H9 (cell line): ENCODE data around the gene RIBC1. TPM values are rescaled to one million over a fixed set of nuclear protein-coding genes. Genes with fewer than 3 reads are reported as not detected.

Experiments used
- DNase-seq: peaks from one replicate; pipeline ENCODE4 v3.0.0-alpha.2; 2017
- H2AFZ ChIP-seq: one replicate; pipeline ENCODE4 v1.6.1; 2013; ENCODE audit warnings: mild to moderate bottlenecking, low read length, control low read depth, moderate library complexity
- H2AK5ac ChIP-seq: 2 replicates; pipeline ENCODE4 v1.6.1; 2013; ENCODE audit warnings: low read length, control low read depth, mixed read lengths; ENCODE audit not compliant: insufficient read length
- H2BK120ac ChIP-seq: one replicate; pipeline ENCODE4 v1.6.1; 2013; ENCODE audit warnings: low read depth, mild to moderate bottlenecking, low read length, control low read depth, inconsistent platforms; ENCODE audit not compliant: poor library complexity, severe bottlenecking
- H2BK12ac ChIP-seq: 2 replicates; pipeline ENCODE4 v1.6.1; 2013; ENCODE audit warnings: low read length, control low read depth, mixed read lengths, low read depth; ENCODE audit not compliant: insufficient read length
- H2BK15ac ChIP-seq: 2 replicates; pipeline ENCODE4 v1.6.1; 2013; ENCODE audit warnings: low read depth, low read length, control low read depth
- H2BK20ac ChIP-seq: one replicate; pipeline ENCODE4 v1.6.1; 2013; ENCODE audit warnings: low read depth, mild to moderate bottlenecking, low read length, control low read depth, inconsistent platforms; ENCODE audit not compliant: poor library complexity, severe bottlenecking
- H2BK5ac ChIP-seq: 2 replicates; pipeline ENCODE4 v1.6.1; 2013; ENCODE audit warnings: low read length, control low read depth, mixed read lengths; ENCODE audit not compliant: insufficient read length
- H3K14ac ChIP-seq: 2 replicates; pipeline ENCODE4 v1.6.1; 2013; ENCODE audit warnings: low read length, control low read depth; ENCODE audit not compliant: insufficient read depth
- H3K18ac ChIP-seq: 2 replicates; pipeline ENCODE4 v1.6.1; 2013; ENCODE audit warnings: low read depth, mild to moderate bottlenecking, mixed read lengths, low read length, control low read depth; ENCODE audit not compliant: insufficient read length
- H3K23ac ChIP-seq: 2 replicates; pipeline ENCODE4 v1.6.1; 2013; ENCODE audit warnings: low read length, control low read depth, mixed read lengths, low read depth; ENCODE audit not compliant: insufficient read length
- H3K23me2 ChIP-seq: 2 replicates; pipeline ENCODE4 v1.6.1; 2013; ENCODE audit warnings: low read depth, mild to moderate bottlenecking, mixed read lengths, low read length, control low read depth; ENCODE audit not compliant: insufficient read length, poor library complexity, severe bottlenecking
- H3K27ac ChIP-seq: 2 replicates; pipeline ENCODE4 v1.5.1; 2013; ENCODE audit warnings: low read length, control low read depth, mixed read lengths, low read depth; ENCODE audit not compliant: insufficient read length
- H3K27me3 ChIP-seq: 2 replicates; pipeline ENCODE4 v1.6.1; 2013; ENCODE audit warnings: low read length, control low read depth, inconsistent platforms; ENCODE audit not compliant: insufficient read depth
- H3K4ac ChIP-seq: 2 replicates; pipeline ENCODE4 v1.6.1; 2013; ENCODE audit warnings: low read depth, mild to moderate bottlenecking, control low read depth, inconsistent platforms, low read length, moderate library complexity
- H3K4me1 ChIP-seq: 2 replicates; pipeline ENCODE4 v1.6.1; 2013; ENCODE audit warnings: low read length, control low read depth, inconsistent platforms; ENCODE audit not compliant: insufficient read depth
- H3K4me2 ChIP-seq: 2 replicates; pipeline ENCODE4 v1.6.1; 2013; ENCODE audit warnings: low read length, control low read depth, mixed read lengths; ENCODE audit not compliant: insufficient read length, insufficient read depth
- H3K56ac ChIP-seq: 2 replicates; pipeline ENCODE4 v1.6.1; 2013; ENCODE audit warnings: low read depth, mild to moderate bottlenecking, mixed read lengths, low read length, control low read depth; ENCODE audit not compliant: insufficient read length
- H3K79me1 ChIP-seq: 2 replicates; pipeline ENCODE4 v1.6.1; 2013; ENCODE audit warnings: low read depth, mild to moderate bottlenecking, moderate library complexity, low read length, control low read depth, inconsistent platforms; ENCODE audit not compliant: insufficient read depth, poor library complexity, severe bottlenecking
- H3K79me2 ChIP-seq: 2 replicates; pipeline ENCODE4 v1.6.1; 2013; ENCODE audit warnings: low read length, control low read depth, inconsistent platforms; ENCODE audit not compliant: insufficient read depth
- H3K9ac ChIP-seq: 2 replicates; pipeline ENCODE4 v1.6.1; 2013; ENCODE audit warnings: low read length, control low read depth, mixed read lengths; ENCODE audit not compliant: insufficient read length; ENCODE audit errors: extremely low read depth
- H3K9me3 ChIP-seq: one replicate; pipeline ENCODE4 v1.6.1; 2013; ENCODE audit warnings: low read depth, low read length, inconsistent platforms; ENCODE audit not compliant: control insufficient read depth
- H3T11ph ChIP-seq: one replicate; pipeline ENCODE4 v1.6.1; 2013; ENCODE audit warnings: mild to moderate bottlenecking, low read length, control low read depth, inconsistent platforms
- H4K20me1 ChIP-seq: one replicate; pipeline ENCODE4 v1.6.1; 2013; ENCODE audit not compliant: control insufficient read depth, insufficient read length, insufficient read depth
- H4K5ac ChIP-seq: 2 replicates; pipeline ENCODE4 v1.6.1; 2013; ENCODE audit warnings: low read depth, mild to moderate bottlenecking, mixed read lengths, low read length, control low read depth; ENCODE audit not compliant: insufficient read length
- H4K8ac ChIP-seq: replicated peaks from 2 replicates; pipeline ENCODE4 v1.6.1; 2013; ENCODE audit warnings: low read length, control low read depth, mixed read lengths, low read depth; ENCODE audit not compliant: insufficient read length
- H4K91ac ChIP-seq: 2 replicates; pipeline ENCODE4 v1.6.1; 2013; ENCODE audit warnings: low read depth, mild to moderate bottlenecking, moderate library complexity, mixed read lengths, low read length, control low read depth; ENCODE audit not compliant: insufficient read length
- H3K27ac Mint-ChIP-seq, 3 experiments: 2 replicates in 2 of 3; 3 replicates in 1 of 3; pipeline ENCODE4 v1.8.0; 2020 to 2021; ENCODE audit warnings: mixed read lengths in 3 of 3, mild to moderate bottlenecking in 1 of 3, moderate library complexity in 1 of 3
- H3K27me3 Mint-ChIP-seq: 2 replicates; pipeline ENCODE4 v1.8.0; 2021; ENCODE audit warnings: low read depth, mild to moderate bottlenecking, moderate library complexity, mixed read lengths
- H3K36me3 Mint-ChIP-seq, 3 experiments: 2 replicates in 2 of 3; 3 replicates in 1 of 3; pipeline ENCODE4 v1.8.0; 2020 to 2021; ENCODE audit warnings: low read depth in 3 of 3, mixed read lengths in 3 of 3; ENCODE audit not compliant: insufficient read depth in 1 of 3
- H3K4me1 Mint-ChIP-seq, 2 experiments: 2 replicates each; pipeline ENCODE4 v1.8.0; 2020; ENCODE audit warnings: mixed read lengths in 2 of 2
- H3K4me3 Mint-ChIP-seq, 2 experiments: 2 replicates in 1 of 2; 3 replicates in 1 of 2; pipeline ENCODE4 v1.8.0; 2020 to 2021; ENCODE audit warnings: mild to moderate bottlenecking in 2 of 2, mixed read lengths in 2 of 2, moderate library complexity in 1 of 2
- H3K9me3 Mint-ChIP-seq, 2 experiments: 2 replicates in 1 of 2; 3 replicates in 1 of 2; pipeline ENCODE4 v1.8.0; 2020; ENCODE audit warnings: mild to moderate bottlenecking in 2 of 2, mixed read lengths in 2 of 2, moderate library complexity in 1 of 2
- WGBS: extraction: QIAGEN DNeasy Blood & Tissue Kit; methylation state at CpG from one replicate; pipeline ENCODE4 v1.1.7; 2013; ENCODE audit warnings: missing lambda C conversion rate, low lambda C conversion rate, mixed read lengths; ENCODE audit not compliant: insufficient read length; ENCODE audit errors: extremely low coverage; 5-methylcytosine and 5-hydroxymethylcytosine counted together
- total RNA-seq: library from RNA; stranded (reverse); gene quantifications from 2 replicates; pipeline ENCODE4 v1.2.1, GENCODE V29; 2021
- TF ChIP-seq, protein P1 (sequence below): fragments of 200-600 bp; sonication (generic); conservative IDR thresholded peaks from 3 replicates; pipeline ENCODE4 v1.8.0; 2021; ENCODE audit warnings: antibody characterized with exemption, mild to moderate bottlenecking

Gene RIBC1
- total RNA-seq, 1 experiment from 2014 or later: 1.2 TPM

DNA sequence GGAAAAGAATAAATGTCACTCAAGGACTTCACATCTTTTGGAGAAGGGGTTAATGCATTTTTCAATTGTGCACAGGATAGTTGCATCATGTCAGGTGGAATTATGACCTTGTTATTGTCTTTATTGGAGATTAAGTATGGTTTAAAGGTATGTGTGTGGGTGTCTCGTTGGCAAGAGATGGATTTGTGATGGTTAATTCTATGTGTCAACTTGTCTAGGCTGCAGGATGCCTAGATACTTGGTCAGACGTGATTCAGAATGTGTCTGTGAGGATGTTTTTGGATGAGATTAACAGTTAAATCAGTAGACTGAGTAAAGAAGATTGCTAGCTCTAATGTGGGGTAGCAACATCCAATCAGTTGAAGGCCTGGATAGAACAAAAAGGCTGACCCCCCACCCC lies 53.7 kb downstream of the RIBC1 start:
- Histone ChIP-seq H4K20me1 (no peaks in the 10 kb centered on the region), H3K79me1 (no peaks in the 10 kb centered on the region), H3K14ac (no peak overlapping the region), H3T11ph (no peak overlapping the region), H3K18ac (no peak overlapping the region), H2BK15ac (no peak overlapping the region), H2BK20ac (no peak overlapping the region), H2AFZ (no peak overlapping the region), H2AK5ac (no peak overlapping the region), H3K27ac (no peak overlapping the region), H4K8ac (no peak overlapping the region), H3K23ac (no peak overlapping the region), H3K4ac (no peak overlapping the region), H3K23me2 (no peaks in the 10 kb centered on the region), H2BK5ac (no peak overlapping the region), H3K4me2 (no peak overlapping the region), H2BK120ac (no peak overlapping the region), H2BK12ac (no peak overlapping the region), H3K56ac (no peak overlapping the region), H3K9ac (no peak overlapping the region), H3K4me1 (no peaks in the 10 kb centered on the region), H3K79me2 (no peaks in the 10 kb centered on the region), H3K27me3 (0 out of 2 replicates have a peak, but pooled peaks cover 2% of the 10 kb centered on the region), H3K9me3 (peaks cover 32% of the 10 kb centered on the region), H4K91ac (no peak overlapping the region), H4K5ac (no peak overlapping the region)
- no peak overlapping the region for H3K4me3 Mint-ChIP-seq
- DNase-seq: no peak
- 100% methylated on average over 1 of the region's 2 CpGs for WGBS
- H3K36me3 Mint-ChIP-seq: peaks cover 2 to 6% (median 4%) of the 10 kb centered on the region in 3 experiments; a peak in 5 of 7 replicates
- H3K4me1 Mint-ChIP-seq: peaks cover 0 to 6% of the 10 kb centered on the region in 2 experiments; a peak in 2 of 4 replicates
- TF ChIP-seq, protein P1, sequence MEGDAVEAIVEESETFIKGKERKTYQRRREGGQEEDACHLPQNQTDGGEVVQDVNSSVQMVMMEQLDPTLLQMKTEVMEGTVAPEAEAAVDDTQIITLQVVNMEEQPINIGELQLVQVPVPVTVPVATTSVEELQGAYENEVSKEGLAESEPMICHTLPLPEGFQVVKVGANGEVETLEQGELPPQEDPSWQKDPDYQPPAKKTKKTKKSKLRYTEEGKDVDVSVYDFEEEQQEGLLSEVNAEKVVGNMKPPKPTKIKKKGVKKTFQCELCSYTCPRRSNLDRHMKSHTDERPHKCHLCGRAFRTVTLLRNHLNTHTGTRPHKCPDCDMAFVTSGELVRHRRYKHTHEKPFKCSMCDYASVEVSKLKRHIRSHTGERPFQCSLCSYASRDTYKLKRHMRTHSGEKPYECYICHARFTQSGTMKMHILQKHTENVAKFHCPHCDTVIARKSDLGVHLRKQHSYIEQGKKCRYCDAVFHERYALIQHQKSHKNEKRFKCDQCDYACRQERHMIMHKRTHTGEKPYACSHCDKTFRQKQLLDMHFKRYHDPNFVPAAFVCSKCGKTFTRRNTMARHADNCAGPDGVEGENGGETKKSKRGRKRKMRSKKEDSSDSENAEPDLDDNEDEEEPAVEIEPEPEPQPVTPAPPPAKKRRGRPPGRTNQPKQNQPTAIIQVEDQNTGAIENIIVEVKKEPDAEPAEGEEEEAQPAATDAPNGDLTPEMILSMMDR: no peak
- H3K27ac Mint-ChIP-seq: no peak overlapping the region
- H3K9me3 Mint-ChIP-seq: peaks cover 72 to 73% of the 10 kb centered on the region in 2 experiments
- peaks cover 25% of the 10 kb centered on the region for H3K27me3 Mint-ChIP-seq
